ENCODE data around the gene TM6SF1. TPM values are rescaled to one million over a fixed set of nuclear protein-coding genes. Genes with fewer than 3 reads are reported as not detected.

Gene TM6SF1
- total RNA-seq, 4 donors from 2014 or later, result 1.7 to 10.5 (median 3.9) TPM

GRCh38 chr15:83170474-83171165, 63.2 kb downstream of the TM6SF1 start:
- no peak for DNase-seq
- no peak for TF ChIP-seq CTCF (IDR thresholded peaks at IDR 0.05)
- TF ChIP-seq POLR2A (IDR thresholded peaks at IDR 0.05), result no peak
- no peaks in the 10 kb centered on the region for H3K4me1 ChIP-seq
- intact Hi-C loops (cut with DNase I; ENCODE audit: low total_unique reads), result no loop called here
- no peak overlapping the region for H3K4me3 ChIP-seq
- no peak overlapping the region for H3K27ac ChIP-seq
- H3K27me3 ChIP-seq, result no peaks in the 10 kb centered on the region
- H3K9me3 ChIP-seq, result peaks cover 0 to 20% of the 10 kb centered on the region in 2 donors
- H3K36me3 ChIP-seq, result no peaks in the 10 kb centered on the region

- H3K4me1 ChIP-seq, result no peaks in the 10 kb centered on the region
- DNase-seq, result no peak
- no peaks in the 10 kb centered on the region for H3K9me3 ChIP-seq
- no peaks in the 10 kb centered on the region for H3K27me3 ChIP-seq
- H3K4me3 ChIP-seq, result no peak overlapping the region
- H3K27ac ChIP-seq, result no peak overlapping the region
- TF ChIP-seq CTCF (IDR thresholded peaks at IDR 0.05) (no peak), POLR2A (IDR thresholded peaks at IDR 0.05) (no peak)
- intact Hi-C loops (cut with DNase I; ENCODE audit: low total_unique reads), result no loop called here
- no peaks in the 10 kb centered on the region for H3K36me3 ChIP-seq
Measured at GRCh38 chr15:83174891-83175290, 67.4 kb downstream of the TM6SF1 start.

GRCh38 chr15:83178390-83178789, 70.9 kb downstream of the TM6SF1 start:
- H3K4me1 ChIP-seq, result no peaks in the 10 kb centered on the region
- H3K4me3 ChIP-seq, result no peak overlapping the region
- no peak for TF ChIP-seq CTCF (IDR thresholded peaks at IDR 0.05)
- no peak for TF ChIP-seq POLR2A (IDR thresholded peaks at IDR 0.05)
- no peak for DNase-seq
- no peaks in the 10 kb centered on the region for H3K9me3 ChIP-seq
- H3K27me3 ChIP-seq, result no peaks in the 10 kb centered on the region
- intact Hi-C loops (cut with DNase I; ENCODE audit: low total_unique reads), result no loop called here
- no peak overlapping the region for H3K27ac ChIP-seq
- H3K36me3 ChIP-seq, result no peaks in the 10 kb centered on the region

GRCh38 chr15:83178869-83179325, 71.5 kb downstream of the TM6SF1 start:
- H3K4me3 ChIP-seq, result no peak overlapping the region
- H3K9me3 ChIP-seq, result no peaks in the 10 kb centered on the region
- no peaks in the 10 kb centered on the region for H3K4me1 ChIP-seq
- intact Hi-C loops (cut with DNase I; ENCODE audit: low total_unique reads), result no loop called here
- no peak for TF ChIP-seq CTCF (IDR thresholded peaks at IDR 0.05)
- H3K27ac ChIP-seq, result no peak overlapping the region
- no peak for DNase-seq
- H3K27me3 ChIP-seq, result no peaks in the 10 kb centered on the region
- no peaks in the 10 kb centered on the region for H3K36me3 ChIP-seq

GRCh38 chr15:83185561-83185960, 78.1 kb downstream of the TM6SF1 start:
- Histone ChIP-seq H3K36me3 (no peaks in the 10 kb centered on the region), H3K4me1 (no peaks in the 10 kb centered on the region), H3K4me3 (no peak overlapping the region), H3K27ac (no peak overlapping the region), H3K9me3 (no peaks in the 10 kb centered on the region), H3K27me3 (no peaks in the 10 kb centered on the region)
- DNase-seq, result no peak
- intact Hi-C loops (cut with DNase I; ENCODE audit: low total_unique reads), result no loop called here
- TF ChIP-seq CTCF (IDR thresholded peaks at IDR 0.05) (no peak), POLR2A (IDR thresholded peaks at IDR 0.05) (no peak)

Small RNA genes lying within 50 kb of the gene (microRNA-seq; reads per million reads assigned to microRNA genes)
- gene MIR4515 (ENCODE audit: borderline microRNAs expressed, borderline replicate concordance), result not detected

Small RNA genes lying within 50 kb of the gene (small RNA-seq; reads per million reads assigned to genes)
- gene MIR4515, result not detected

Other genes with a start within 250 kb of the TM6SF1 start
- gene HOMER2, start 154.9 kb upstream of the TM6SF1 start, total RNA-seq, result 10 to 100 TPM in 2 of 4 donors, 1 to 10 TPM in 2; 5.1 to 50.0 (median 10.6) TPM
- gene RAMAC, start 121.4 kb upstream of the TM6SF1 start, total RNA-seq, result 10 to 100 TPM in 2 of 4 donors, 1 to 10 TPM in 2; 4.9 to 43.5 (median 13.9) TPM
- 10 to 100 TPM in 2 of 4 donors, 1 to 10 TPM in 2; 2.0 to 21.2 (median 8.3) TPM for gene C15orf40, start 96.0 kb upstream of the TM6SF1 start, total RNA-seq
- gene BTBD1, start 40.4 kb upstream of the TM6SF1 start, total RNA-seq, result 100 to 1,000 TPM in 2 of 4 donors, 10 to 100 TPM in 2; 54.9 to 140 (median 101) TPM
- gene HDGFL3, start 100.2 kb downstream of the TM6SF1 start, total RNA-seq, result 10 to 100 TPM; 12.8 to 70.9 (median 38.1) TPM
- 1 to 10 TPM in 1 of 4 donors, under 1 TPM in 2, not detected in 1; 0.49 to 2.1 (median 0.59) TPM for gene BNC1, start 177.0 kb downstream of the TM6SF1 start, total RNA-seq